Amniotic stem cell (primary cell): Measurements from ENCODE around the gene C12orf43.
A peak's percentile ranks its signal among the peaks of the same experiment; 100 is the strongest.

ENCODE experiments used
- DNase-seq: peaks from one replicate; lab custom pipeline; 2025; lab: John Stamatoyannopoulos, UW

The C12orf43 gene

DNA sequence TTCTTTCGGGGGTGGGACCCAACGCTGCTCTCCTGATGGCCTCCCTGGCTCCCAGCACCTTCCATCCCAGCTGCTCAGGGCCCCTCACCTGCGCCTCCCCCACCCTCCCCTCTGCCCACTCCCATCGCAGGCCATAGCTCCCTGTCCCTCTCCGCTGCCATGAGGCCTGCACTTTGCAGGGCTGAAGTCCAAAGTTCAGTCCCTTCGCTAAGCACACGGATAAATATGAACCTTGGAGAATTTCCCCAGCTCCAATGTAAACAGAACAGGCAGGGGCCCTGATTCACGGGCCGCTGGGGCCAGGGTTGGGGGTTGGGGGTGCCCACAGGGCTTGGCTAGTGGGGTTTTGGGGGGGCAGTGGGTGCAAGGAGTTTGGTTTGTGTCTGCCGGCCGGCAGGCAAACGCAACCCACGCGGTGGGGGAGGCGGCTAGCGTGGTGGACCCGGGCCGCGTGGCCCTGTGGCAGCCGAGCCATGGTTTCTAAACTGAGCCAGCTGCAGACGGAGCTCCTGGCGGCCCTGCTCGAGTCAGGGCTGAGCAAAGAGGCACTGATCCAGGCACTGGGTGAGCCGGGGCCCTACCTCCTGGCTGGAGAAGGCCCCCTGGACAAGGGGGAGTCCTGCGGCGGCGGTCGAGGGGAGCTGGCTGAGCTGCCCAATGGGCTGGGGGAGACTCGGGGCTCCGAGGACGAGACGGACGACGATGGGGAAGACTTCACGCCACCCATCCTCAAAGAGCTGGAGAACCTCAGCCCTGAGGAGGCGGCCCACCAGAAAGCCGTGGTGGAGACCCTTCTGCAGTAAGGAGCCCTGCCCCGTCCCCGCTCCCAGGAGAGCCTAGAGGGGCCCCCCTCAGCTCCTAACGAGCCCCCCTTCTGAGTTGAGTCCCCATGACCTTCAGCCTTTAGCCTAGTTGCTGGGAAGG lies 37.7 kb downstream of the C12orf43 start, which contains the start of gene HNF1A:
Gene HNF1A (plus strand): TSS at position 248 of the 924 bp plus-strand sequence. CDS start 226 bp downstream, at position 474.
- no peak for DNase-seq

DNA sequence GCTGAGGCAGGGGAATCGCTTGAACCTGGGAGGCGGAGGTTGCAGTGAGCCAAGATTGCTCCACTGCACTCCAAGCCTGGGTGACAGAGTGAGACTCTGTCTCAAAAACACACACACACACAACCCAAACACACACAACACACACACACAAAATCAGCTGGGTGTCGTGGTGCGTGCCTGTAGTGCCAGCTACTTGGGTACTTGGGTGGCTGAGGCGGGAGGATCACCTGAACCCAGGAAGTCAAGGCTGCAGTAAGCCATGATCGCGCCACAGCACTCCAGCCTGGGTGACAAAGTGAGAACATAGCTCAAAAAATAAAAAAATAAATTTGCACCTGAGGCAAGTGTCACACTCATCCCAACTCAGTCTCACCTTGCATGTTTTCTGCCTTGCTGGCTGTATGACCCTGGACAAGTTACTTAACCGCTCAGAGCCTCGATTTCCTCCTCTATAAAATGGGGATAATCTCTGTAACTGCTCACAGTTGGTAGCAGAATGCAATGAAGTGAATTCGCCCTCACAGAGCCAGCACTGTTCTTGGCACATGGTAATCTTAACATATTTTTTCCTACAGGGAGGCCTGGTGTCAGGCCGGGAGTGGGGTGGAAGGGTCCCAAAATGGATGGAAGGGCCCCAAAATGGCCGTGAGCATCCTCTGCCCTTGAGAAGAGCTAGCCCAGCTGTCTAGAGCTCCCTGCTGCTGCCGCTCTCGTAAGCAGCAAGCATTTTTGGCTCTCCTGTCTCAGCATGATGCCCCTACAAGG lies 38.6 kb downstream of the C12orf43 start:
- DNase-seq = no peak

DNA sequence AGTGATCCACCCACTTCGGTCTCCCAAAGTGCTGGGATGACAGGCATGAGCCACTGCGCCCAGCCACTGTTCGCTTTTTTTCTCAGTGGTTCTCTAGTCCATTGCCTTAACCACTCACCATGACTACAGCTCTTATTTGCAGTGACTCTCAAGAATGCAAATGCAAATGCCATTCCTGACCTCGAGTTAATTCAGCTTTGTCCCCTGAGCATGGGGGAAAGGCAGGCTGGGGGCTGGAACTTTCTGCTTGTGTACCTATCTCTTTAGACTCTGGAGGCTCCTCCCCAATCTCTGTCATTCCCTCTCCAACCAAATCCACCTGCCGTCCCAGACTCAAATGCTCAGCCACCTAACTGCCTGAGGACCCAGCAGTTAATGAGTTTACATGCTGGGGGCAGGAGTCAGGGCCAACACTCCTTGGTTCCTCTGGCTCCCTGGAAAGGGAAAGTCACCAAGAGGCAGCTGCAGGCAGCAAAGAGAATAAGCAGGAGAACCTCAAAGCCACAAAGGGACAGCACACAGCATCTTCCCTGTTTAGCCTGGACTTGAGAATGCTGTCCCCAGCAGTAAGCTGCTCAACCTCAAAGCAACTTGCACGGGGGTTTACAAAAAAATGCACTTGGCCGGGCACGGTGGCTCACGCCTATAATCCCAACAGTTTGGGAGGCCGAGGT lies 43.3 kb downstream of the C12orf43 start:
- DNase-seq = no peak

DNA sequence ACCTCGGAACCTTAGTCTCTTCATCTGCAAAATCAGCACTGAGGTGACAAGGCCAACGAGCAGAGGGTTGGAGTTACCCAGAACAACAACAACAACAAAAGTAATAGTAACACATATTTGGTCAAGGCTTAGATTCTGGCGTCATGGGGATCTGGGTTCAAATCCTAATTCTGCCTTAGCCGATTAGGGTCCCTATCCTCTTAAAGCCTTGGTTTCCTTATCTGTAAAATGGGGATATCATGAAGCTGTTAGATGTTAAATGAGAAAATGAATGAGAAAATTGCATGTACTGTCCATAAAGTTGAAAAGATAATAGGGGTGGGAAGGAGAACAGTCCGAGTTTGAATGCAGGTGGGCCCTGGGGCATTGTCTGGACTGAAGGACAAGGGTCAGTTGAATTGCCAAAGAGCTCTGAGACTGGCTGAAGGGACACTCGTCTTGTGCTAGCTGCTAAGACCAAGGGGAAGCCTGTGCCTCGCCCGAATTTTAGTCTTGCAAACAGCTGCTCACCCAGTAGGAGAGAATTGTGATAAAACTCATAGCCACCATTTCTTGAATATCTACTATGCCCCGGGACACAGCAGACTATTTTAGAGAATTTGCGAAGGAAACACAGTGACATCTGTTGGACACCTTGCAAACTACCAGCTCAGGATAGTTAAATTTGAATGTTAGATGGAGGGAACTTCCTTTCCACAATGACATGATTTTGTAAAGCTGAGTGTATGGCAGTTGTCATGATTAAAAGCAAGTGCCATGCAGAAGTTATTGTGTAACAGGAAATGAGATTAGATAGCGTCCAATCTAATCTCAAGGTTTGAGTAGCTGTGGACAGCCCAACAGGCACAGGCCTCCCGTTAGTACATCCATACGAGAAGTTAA lies 44.7 kb downstream of the C12orf43 start:
- peak; percentile 23 for DNase-seq

DNA sequence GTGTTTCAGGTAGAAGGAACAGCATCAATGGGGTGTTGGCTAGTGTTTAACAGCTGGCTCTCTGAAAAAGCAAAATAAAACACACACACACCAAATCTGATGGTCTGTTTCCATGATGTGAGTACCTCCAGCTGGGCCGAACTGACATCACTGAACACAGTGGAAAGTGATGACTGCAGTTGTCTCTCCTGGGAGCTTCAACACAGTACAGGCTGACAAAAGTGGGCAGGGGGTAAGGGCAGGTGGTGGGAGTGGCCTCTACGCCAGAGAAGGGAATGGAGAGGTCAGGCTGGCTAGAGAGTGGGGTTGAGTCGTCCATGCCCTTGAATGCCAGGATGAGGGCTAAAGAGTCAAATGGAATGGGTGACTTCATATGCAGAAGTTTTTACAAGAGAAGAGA lies 46.0 kb downstream of the C12orf43 start:
- no peak for DNase-seq

DNA sequence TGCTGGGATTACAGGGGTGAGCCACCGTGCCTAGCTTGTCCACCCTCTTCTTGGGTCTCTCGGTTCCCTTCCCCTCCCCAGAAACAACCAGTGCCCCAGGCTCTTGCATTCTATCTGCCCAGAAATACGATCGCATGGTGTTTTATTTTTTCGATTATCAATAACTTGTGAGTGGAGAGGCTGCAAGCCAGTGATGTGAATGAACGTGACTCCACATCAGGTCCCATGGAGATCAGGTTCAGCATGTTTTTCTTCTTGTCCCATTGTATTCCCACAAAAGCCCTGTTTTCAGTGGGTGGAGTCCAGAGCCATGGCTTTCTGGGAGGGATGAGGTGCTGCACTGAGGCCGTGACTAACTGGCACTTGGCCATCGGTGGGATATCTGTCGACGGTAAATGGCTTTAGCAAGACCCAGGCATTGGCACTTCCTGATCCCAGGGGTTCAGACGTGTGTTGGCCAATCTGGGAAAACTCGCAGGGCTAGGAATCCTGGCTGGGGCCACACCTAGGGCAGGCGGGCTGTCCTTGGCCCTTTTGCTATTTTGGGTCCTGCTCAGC lies 50.7 kb downstream of the C12orf43 start:
- no peak for DNase-seq

DNA sequence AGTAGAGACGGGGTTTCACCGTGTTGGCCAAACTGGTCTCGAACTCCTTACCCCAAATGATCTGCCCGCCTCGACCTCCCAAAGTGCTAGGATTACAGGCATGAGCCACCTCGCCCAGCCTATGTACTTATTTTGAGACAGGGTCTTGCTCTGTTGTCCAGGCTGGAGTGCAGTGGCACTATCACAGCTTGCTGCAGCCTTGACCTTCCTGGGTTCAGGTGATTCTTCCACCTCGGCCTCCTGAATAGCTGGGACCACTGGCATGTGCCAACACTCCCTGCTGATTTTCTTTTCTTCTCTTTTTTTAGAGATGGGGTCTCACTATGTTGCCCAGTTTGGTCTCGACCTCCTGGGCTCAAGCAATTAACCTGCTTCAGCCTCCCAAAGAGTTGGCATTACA lies 52.0 kb downstream of the C12orf43 start:
- DNase-seq = no peak

DNA sequence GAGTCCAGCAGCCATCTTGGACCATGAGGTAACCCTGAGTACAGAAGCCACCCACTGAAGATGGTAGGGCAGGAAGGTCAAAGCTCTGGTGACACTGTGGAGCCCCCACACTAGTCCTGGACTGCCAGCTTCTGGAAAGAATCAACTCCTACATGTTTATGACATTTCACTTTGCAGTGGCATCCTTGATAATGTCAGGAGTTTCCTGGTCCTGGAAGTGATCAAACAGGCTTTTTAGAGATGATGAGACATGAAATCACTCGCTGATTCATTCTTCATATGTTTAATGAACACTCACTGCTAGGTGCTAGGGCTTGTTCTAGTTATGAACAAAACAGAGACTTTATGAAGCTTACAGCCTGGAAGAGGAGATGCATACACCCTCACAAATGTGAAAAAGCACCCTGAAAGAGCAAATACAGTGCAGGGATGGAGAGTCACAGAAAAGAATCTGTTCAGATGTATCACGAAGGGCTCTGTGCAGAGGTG lies 53.7 kb downstream of the C12orf43 start:
- no peak for DNase-seq

DNA sequence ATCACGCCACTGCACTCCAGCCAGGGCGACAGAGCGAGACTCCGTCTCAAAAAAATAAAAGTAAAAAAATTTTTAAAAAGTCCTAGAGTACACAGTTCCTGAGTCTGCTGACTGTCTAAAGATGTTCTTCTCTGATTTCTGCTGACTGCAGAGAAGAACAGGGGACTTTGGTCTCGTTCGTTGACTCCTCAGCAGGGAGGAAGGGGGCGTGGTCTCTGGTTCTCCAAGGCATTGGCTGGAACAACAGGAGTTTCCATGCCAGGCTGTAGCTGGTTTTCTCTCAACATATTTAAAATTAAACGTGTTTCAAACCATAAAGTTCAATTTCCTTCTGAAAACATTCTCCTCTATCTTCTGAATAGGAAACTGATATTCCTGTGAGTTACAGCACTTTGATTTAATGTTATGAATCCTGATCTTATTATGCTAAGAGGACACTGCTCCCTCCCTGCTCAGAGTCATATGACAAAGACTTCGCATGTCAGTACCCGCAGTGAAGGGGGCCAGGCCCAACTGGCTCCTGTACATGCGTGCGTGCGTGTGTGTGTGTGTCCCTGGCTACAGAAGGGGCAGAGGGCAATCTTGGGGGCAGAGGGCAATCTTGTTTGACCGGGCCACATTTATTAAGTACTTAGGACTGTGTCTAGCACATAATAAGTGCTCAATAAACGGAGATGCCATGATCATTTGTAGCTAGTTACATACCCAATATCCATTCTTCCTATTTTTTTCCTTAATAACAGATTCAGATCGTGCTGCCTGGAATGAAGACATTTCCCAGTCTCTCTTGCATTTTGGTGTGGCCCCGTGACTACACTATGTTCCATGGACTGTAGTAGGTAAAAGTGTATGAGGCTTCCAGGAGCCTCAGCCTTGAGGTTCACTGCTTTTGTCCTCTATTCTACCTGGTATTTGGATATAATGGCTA lies 54.4 kb downstream of the C12orf43 start:
- no peak for DNase-seq

DNA sequence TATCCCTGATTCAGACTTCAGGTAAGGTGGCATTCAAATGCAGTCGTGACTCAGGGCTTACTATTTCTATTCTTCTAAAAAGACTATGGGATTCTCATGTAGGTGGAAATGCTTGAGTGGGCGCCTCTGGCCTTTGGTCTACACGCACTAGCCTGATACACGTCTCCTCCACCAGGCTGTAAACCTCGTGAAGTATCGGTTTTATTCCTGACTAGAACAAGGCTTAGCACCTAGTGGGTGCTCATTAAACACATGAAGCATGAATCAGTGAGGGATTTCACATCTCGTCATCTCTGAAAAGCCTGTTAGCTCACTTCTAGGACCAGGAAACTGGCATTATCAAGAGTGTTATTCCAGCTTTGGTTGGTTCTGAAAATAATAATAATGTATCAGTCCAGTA lies 55.6 kb downstream of the C12orf43 start:
- DNase-seq = no peak

DNA sequence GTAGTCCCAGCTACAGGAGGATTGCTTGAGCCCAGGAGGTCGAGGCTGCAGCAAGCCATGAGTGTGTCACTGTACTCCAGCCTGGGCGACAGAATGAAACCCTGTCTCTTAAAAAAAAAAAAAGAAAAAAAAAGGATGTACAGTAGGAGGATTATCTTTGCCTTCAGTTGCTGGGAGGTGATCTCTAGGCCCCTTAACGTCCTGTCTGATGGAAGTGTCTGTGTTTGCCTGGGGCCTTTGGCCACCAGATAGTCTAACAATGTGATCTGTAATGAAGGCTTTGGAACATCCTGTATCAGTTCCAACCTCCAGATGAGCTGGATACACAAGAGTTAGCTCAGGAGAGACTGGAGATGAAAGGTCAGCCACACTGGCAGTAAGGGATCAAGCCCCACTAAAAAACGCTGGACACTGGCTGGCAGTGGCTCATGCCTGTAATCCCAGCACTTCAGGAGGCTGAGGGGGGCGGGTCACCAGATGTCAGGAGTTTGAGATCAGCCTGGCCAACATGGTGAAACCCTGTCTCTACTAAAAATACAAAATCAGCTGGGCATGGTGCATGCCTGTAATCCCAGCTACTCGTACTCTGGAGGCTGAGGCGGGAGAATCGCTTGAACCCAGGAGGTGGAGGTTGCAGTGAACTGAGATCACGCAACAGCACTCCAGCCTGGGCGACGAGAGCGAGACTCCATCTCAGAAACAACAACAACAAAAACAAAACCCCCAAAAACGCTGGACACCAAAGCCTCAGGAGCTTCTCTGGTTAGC lies 57.0 kb downstream of the C12orf43 start:
- no peak for DNase-seq

DNA sequence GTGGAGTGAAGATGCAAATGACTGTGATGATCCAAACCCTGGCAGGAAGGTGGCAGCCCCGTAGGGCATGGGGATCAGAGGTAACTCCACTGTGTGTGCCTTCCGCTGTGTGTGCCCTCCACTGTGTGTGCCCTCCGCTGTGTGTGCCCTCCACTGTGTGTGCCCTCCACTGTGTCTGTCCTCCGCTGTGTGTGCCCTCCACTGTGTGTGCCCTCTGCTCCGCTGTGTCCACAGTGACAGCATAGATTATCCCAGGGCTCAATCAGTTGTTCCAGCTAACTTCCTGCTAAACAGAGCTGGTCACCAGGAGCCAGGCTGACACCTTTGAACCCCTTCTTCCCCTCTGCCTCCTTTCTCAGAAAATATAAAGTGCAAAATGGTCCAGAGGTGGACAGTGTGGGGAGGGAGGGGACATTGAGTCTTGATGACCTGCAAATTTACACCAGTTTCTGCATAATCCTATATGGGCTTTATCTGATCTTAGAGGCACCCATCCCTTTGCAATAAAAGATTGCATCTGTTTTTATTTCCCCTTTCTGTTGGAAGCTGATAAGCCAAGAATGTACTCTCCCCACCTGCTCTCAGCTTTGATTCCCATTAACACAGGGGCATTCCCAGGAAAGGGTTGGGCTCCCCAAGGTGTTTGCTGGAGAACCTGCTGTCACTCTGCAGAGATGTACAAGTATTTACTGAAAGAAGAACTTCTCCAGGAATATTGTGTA lies 59.5 kb downstream of the C12orf43 start:
- DNase-seq = no peak

DNA sequence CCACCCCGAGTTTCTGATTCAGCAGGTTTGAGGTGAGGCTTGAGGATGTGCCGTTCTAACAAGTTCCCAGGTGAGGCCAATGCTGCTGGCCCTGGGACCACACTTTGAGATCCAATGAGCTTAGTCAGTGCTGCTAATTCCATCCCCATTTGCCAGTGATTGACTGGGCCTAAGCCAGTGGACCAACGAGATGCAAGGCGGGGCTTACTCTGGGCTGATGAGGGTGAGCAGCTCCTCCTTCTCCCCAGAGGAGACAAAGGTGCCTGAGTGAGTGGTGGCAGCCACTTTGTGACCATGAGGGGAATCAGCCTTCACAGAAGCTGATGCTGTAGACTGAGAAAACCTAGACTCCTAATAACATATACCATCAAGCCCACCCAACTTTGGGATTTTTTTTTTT lies 61.1 kb downstream of the C12orf43 start:
- DNase-seq = no peak

DNA sequence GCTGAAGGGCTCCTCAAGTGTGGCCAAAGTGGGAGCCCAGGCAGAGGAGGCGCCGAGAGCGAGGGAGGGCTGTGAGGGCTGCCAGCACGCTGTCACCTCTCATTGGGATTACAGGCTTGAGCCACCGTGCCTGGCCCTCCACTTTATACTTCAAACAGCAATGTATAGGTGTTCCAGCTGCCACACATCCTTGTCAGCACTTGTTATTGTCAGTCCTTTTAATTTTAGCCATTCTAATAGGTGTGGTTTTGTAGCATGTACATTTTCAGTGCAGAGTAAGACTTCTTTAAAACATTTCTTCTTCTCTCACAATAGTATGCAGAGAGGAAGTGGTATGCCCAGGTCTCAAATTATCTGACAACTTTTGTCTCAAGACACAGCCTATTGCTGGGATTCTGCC lies 65.5 kb downstream of the C12orf43 start:
- DNase-seq = no peak
